Cortex of kidney (tissue), 1 donor: ENCODE results near the gene CALM3.
"Not testable (repeated sequence)": the region's sequence is repeated elsewhere in the genome, so short reads cannot be mapped to it uniquely, and the experiment has no call there.

Source experiments
- DNase-seq: peaks from one replicate; lab custom pipeline; 2025; lab: John Stamatoyannopoulos, UW

Gene CALM3

DNA sequence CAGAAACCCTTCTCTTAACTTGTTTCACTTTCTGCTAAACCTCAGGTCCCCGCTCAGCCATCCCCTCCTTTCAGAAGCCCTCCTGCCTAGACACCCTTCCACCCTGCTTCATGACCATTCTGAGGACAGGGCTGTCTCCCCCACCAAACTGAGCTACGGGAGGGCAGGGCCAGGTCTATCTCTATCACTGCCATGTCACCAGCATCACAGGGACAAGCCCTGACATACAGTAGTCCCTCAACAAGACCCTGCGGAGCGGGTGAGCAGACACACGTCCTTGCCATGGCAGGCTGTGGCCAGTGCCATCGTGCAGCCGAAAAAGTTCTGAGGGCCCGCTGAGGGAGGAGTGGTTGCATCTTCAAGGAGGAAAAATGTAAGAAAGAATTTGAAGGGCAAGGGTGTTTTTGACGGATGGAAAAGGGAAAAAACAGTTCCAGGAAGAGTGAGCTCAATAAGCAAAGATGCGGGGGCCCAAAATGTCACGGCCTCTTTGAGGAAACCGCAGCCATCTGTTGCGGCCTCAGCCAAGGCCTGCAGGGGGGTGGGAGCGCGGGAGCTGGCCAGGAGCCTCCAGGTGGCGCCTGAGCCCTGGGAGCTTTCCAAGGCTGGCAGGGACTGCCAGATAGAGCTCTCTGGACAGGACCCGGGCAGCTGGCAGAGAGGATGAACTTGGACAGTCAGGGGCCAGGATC is 15.6 kb downstream of the CALM3 start:
- DNase-seq = no peak

- DNase-seq = no peak
These were observed 16.5 kb downstream of the CALM3 start for GRCh38 chr19:46617601-46618000.

DNA sequence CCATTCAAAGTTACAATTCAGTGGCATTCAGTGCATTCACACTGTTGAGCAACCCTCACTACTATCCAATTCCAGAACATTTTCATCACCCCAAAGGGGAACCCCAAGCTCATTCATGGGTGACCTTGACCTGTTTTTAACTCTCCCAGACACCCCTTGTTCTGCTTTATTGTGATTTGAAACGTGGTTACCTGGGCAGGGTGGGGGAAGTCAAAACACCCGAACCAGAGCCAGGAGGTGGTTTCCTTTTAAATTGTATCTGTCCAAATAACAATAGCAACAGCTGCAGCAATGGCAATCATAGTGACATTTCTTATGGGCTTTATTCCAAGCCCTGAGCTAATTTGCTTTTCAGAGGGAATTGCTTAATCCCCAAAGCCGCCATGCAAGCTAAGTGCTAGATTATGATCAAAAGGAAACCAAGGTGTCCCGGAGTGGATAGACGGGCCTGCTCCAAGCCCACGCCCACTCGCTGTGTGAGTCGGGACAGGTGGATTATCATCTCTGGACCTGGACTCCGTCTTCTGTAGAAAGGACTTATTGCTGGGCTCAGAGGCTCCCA is 17.6 kb downstream of the CALM3 start:
- DNase-seq = no peak

GRCh38 chr19:46620267-46620666 is 19.1 kb downstream of the CALM3 start:
- no peak for DNase-seq

DNA sequence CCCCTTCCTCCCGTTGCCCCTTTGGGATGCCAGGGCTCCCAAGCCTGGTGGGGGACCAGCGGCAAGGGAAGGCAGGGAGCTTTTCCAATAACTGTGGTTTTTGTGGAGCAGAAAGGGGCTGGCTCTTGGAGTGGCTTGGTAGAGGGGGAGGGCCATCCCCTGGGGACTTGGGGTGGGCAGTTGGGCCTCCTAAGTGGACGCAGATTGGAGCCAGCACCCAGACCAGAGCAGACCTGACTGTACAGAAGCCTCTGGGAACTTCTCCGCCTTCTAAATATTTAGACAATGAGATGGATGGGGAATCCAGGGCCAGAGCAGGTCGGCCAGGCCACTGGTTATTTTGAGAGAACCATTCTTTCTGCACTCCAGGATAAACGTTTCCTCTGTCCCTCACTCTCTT is 19.6 kb downstream of the CALM3 start:
- DNase-seq = no peak

DNA sequence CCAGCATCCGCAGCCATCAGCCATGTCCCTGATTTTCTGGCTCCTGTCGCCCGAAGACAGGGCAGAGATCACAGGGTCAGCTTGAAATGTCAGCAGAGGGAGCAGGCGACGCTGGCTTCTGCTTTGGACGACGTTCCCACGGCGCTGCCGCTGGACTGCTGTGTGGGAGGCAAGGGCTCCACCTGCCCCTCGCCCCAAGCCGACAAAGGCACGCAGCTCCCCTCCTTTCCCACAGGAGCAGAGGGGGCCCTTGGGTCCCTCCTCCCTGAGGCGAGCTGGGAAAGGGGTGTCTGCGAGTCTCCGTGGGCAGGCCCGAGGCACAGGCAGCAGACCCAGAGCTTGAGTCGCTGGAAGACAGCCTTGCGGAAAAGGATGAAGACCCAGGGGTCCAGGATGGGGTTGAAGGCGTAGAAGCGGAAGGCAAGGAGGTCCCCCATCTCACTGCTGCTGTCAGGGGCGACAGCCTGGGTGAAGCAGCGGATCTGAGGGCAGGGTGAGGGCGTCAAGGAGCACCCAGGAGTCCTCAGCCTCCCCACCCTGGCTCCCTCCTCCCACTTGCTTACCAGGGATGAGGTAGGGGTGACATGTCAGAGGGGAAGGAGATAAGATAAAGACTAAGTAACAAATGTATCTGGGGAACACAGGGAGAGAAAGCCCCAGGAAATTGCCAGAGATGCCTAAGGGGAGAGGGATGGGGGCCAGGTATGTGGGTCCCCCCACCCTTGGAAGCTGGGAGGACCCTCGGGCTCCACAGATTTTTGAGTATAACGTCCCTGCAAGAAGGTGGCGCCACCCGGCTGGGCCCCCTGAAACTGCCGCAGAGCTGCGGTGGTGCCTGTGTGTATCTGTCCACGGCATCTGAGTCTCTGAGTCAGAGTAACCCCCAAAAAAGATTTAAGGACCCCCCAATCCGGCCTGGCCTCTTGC is 20.3 kb downstream of the CALM3 start:
- DNase-seq = no peak

DNA sequence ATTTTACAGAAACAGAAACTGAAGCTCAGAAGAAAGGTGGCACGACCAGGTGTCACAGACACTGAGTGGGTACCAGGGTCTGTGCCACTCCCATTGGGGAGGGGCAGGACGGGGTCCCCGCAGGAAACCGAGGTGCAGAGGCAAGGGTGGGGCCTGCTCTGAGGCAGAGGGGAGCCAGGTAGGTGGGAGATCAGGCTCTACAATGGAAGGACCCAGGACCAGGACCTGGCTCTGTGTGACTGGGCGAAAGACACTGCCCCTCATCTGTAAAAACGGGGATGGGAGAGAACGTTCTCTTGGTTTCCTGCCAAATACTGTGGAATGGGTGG is 21.0 kb downstream of the CALM3 start:
- no peak for DNase-seq

- DNase-seq = no peak
These were observed 22.9 kb downstream of the CALM3 start for GRCh38 chr19:46623915-46624502.

DNA sequence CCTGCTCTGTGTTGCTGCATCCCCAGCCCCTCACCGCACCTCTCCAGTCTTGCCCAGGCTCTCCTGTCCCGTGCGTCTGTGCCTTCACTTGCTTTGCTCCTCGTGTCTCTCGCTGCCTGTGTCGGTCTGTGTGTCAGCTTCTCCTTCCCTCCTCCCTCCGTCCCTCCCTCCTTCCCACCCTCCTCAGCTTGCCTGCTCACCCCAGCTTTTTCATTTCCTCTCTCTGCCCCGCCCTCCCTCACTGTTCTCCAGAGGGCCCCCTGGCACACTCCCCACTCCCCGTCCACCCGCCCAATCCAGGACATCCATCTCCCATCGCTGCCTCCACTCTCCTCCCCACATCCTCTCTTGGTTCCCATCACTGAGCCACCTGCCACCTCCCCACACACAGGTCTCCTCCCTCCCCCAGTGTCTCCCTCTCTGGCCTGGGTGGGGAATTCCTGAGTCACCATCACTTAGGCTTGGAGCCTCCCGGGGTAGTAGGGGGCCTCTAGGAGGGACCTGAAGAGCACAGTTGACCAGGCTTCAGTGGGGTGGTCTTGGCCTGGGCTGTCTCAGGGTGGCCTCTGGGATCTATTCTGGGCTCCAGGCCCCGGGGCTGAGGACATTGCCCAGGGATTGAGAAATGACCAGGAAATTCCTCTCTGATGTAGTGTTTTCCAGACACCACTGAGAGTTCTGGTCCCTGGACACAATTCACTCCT is 24.0 kb downstream of the CALM3 start, which contains the start of gene PTGIR:
TSS of gene PTGIR (minus strand) at position 132 of the 704 bp plus-strand sequence. CDS start 864 bp downstream, outside the sequence.
- DNase-seq = no peak

DNA sequence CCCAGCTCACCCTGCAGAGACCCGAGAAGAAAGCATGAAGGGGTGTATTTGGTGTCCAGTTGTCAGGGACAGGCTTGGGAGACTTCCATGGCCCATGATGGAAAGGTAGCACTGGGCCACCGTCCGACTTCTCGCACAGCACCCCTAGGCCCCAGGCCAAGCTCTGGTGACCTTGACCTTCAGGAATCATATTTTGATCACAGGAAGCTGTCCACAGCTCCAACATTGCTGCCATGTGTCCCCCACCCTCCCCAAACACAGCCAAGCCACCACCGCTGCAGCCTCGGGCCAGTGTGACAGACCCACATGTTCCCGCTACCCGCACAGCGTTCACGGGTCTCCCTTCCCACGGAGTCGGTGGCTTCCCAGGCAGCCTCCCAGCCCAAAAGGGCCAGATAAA is 24.6 kb downstream of the CALM3 start:
- DNase-seq = no peak

DNA sequence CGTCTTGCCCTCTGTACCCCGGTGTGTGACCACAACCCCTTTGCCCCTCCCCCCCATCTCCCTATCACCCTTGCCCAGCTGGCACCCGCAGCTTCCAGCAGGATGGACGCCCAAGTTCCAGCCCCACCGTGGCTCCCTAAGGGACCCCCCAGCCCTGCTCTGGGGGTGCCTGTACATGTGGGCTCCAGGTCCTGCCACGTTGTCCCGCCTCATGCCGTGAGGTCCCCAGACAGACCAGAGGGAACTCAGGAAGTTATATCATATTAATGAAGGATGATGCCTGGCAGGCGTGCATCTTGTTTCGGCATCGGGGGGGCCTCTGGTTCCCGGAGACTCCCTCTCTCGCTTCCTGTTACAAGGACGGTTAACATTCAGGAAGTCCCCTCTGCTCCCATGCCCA is 25.3 kb downstream of the CALM3 start:
- no peak for DNase-seq

- not testable (repeated sequence) for DNase-seq
These were observed 27.8 kb downstream of the CALM3 start for GRCh38 chr19:46628970-46629369.

DNA sequence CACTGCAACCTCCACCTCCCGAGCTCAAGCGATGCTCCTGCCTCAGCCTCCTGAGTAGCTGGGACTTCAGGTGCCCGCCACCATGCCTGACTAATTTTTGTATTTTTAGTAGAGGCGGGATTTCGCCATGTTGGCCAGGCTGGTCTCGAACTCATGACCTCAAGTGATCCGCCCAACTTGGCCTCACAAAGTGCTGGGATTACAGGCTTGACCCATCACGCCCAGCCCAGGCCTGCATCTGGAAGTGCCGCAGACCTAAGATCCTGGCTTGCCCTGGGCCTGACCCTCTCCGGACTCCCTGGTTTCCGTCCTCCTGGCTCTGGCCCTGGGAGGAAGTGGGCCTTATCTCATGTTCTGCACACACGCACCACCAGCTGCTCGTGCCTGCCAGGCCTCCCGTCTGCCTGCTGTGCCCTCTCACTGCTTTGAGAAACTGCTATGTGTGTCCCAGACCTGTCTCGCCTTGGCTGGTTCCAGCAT is 28.5 kb downstream of the CALM3 start:
- no peak for DNase-seq

- no peak for DNase-seq
These were observed 29.6 kb downstream of the CALM3 start for GRCh38 chr19:46630586-46631205.

DNA sequence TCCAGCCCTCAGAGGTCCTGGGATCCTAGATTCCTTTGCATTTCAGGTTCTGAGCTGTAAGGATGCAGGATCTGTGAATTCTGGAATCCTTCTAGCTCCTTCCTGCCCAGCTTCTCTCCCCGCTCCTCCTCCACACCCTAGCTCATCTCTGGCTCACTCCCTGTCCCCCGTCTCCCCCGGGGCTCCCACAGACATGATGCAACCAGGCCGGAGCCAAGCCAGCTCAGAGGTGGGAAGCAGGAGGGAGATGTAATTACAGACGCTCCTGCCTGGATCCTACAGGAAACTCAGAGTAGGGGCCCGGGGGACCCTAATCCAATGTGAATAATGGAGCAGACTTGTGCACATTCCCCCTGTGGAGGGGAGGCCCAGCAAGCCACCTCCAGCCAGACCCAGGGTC is 30.4 kb downstream of the CALM3 start:
- DNase-seq = no peak

GRCh38 chr19:46633130-46633529 is 32.0 kb downstream of the CALM3 start:
- DNase-seq = no peak

- no peak for DNase-seq
These were observed 33.0 kb downstream of the CALM3 start for GRCh38 chr19:46634045-46634655.

- no peak for DNase-seq
These were observed 33.6 kb downstream of the CALM3 start for GRCh38 chr19:46634656-46635218.

GRCh38 chr19:46635920-46636761 is 35.0 kb downstream of the CALM3 start, which contains the start of gene GNG8:
Gene GNG8 (minus strand): TSS chr19:46636202. CDS start chr19:46634682, 1,520 bp downstream.
- no peak for DNase-seq
